Natural killer cell (primary cell): ENCODE measurements around the gene USP3. TPM values are rescaled to one million over a fixed set of nuclear protein-coding genes. Genes with fewer than 3 reads are reported as not detected.

Experiments
- ATAC-seq, 3 donors: fragments of 150-1000 bp in 2 of 3; fragments of 200-7000 bp in 1 of 3; cut with Tn5 transposase; 1 replicate in 1 of 3; 2 replicates in 2 of 3; pipeline ENCODE4 v1.10.0; 2021; ENCODE audit warnings: mild to moderate bottlenecking in 2 of 3, moderate library complexity in 2 of 3
- DNase-seq, 2 donors: peaks; one replicate each; pipeline versions ENCODE4 v3.0.0 to v3.0.0-alpha.2; 2013 to 2021; ENCODE audit warnings: mixed read lengths in 1 of 2
- H3K27ac ChIP-seq: one replicate; pipeline ENCODE4 v1.5.1; 2013; ENCODE audit warnings: mild to moderate bottlenecking, low read length
- H3K27me3 ChIP-seq: one replicate; pipeline ENCODE4 v1.6.1; 2013; ENCODE audit warnings: low read length; ENCODE audit not compliant: control insufficient read depth, insufficient read depth
- H3K36me3 ChIP-seq: one replicate; pipeline ENCODE4 v1.6.1; 2013; ENCODE audit warnings: low read length; ENCODE audit not compliant: control insufficient read depth, insufficient read depth
- H3K4me1 ChIP-seq: one replicate; pipeline ENCODE4 v1.6.1; 2013; ENCODE audit warnings: low read length; ENCODE audit not compliant: control insufficient read depth, insufficient read depth
- H3K4me3 ChIP-seq: one replicate; pipeline ENCODE4 v1.5.1; 2013; ENCODE audit warnings: low read length
- H3K9me3 ChIP-seq: one replicate; pipeline ENCODE4 v1.6.1; 2013; ENCODE audit warnings: low read length; ENCODE audit not compliant: control insufficient read depth, insufficient read depth
- H3K27ac Mint-ChIP-seq, 2 donors: one replicate each; pipeline ENCODE4 v1.8.0; 2022; ENCODE audit warnings: mild to moderate bottlenecking in 2 of 2, mixed read lengths in 2 of 2, moderate library complexity in 1 of 2
- H3K27me3 Mint-ChIP-seq, 2 donors: one replicate each; pipeline ENCODE4 v1.8.0; 2022; ENCODE audit warnings: low read depth in 2 of 2, mixed read lengths in 2 of 2
- H3K36me3 Mint-ChIP-seq: one replicate; pipeline ENCODE4 v1.8.0; 2022; ENCODE audit warnings: mixed read lengths
- H3K4me1 Mint-ChIP-seq, 2 donors: one replicate each; pipeline ENCODE4 v1.8.0; 2022; ENCODE audit warnings: mixed read lengths in 2 of 2
- H3K4me3 Mint-ChIP-seq: one replicate; pipeline ENCODE4 v1.8.0; 2022; ENCODE audit warnings: mild to moderate bottlenecking, moderate library complexity, mixed read lengths
- H3K9me3 Mint-ChIP-seq, 2 donors: one replicate each; pipeline ENCODE4 v1.8.0; 2022; ENCODE audit warnings: mixed read lengths in 2 of 2
- WGBS: methylation state at CpG from one replicate; pipeline ENCODE4 v1.1.7; 2013; ENCODE audit warnings: missing lambda C conversion rate; ENCODE audit not compliant: insufficient coverage; 5-methylcytosine and 5-hydroxymethylcytosine counted together
- intact Hi-C: fragments of 100-400 bp; cut with micrococcal nuclease; formaldehyde crosslinking; loops from one replicate; pipeline ENCODE4 v1.14.2; 2022
- total RNA-seq, 4 donors: library from RNA; stranded (reverse); fragments of 120-200 nt in 1 of 4; gene quantifications; one replicate each; pipeline versions ENCODE4 v1.2.3 to v1.2.4, GENCODE V29; 2013 to 2022
- TF ChIP-seq, protein P1 (sequence below): fragments of 200-600 bp; IDR thresholded peaks from one replicate; pipeline ENCODE4 v1.8.0; 2022; ENCODE audit warnings: antibody characterized with exemption

The USP3 gene
- total RNA-seq, 3 donors from 2014 or later (not counting 1 experiment from before 2014, with no cell fraction given), result 163 to 187 (median 169) TPM

DNA sequence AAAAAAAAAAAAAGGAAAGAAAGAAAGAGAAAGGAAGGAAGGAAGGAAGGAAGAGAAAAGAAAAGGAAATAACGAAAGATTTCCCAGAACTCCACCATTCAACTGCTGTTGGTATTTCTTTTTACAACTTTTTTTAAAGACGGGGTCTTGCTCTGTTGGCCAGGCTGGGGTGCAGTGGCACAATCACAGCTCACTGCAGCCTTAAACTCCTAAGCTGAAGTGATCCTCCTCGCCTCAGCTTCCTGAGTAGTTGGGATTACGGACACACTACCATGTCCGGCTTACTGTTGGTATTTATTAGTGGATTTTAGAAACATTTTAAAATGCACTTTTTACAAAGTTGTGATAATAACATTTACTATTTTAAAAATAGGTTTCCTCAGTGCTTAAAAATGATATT is 15.0 kb upstream of the USP3 start:
- no peak overlapping the region for H3K4me3 ChIP-seq
- H3K4me1 Mint-ChIP-seq, result peaks cover 28% of the 10 kb centered on the region in 2 donors
- TF ChIP-seq, protein P1, sequence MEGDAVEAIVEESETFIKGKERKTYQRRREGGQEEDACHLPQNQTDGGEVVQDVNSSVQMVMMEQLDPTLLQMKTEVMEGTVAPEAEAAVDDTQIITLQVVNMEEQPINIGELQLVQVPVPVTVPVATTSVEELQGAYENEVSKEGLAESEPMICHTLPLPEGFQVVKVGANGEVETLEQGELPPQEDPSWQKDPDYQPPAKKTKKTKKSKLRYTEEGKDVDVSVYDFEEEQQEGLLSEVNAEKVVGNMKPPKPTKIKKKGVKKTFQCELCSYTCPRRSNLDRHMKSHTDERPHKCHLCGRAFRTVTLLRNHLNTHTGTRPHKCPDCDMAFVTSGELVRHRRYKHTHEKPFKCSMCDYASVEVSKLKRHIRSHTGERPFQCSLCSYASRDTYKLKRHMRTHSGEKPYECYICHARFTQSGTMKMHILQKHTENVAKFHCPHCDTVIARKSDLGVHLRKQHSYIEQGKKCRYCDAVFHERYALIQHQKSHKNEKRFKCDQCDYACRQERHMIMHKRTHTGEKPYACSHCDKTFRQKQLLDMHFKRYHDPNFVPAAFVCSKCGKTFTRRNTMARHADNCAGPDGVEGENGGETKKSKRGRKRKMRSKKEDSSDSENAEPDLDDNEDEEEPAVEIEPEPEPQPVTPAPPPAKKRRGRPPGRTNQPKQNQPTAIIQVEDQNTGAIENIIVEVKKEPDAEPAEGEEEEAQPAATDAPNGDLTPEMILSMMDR, result no peak
- H3K4me3 Mint-ChIP-seq, result no peak overlapping the region
- no peaks in the 10 kb centered on the region for H3K36me3 ChIP-seq
- H3K9me3 ChIP-seq, result no peaks in the 10 kb centered on the region
- 95% methylated on average over 2 of the region's 5 CpGs for WGBS
- H3K36me3 Mint-ChIP-seq, result no peaks in the 10 kb centered on the region
- no peaks in the 10 kb centered on the region for H3K27me3 ChIP-seq
- H3K27me3 Mint-ChIP-seq, result no peaks in the 10 kb centered on the region
- no peaks in the 10 kb centered on the region for H3K9me3 Mint-ChIP-seq
- no peak for ATAC-seq
- intact Hi-C loops, result loop anchor here (5.0 kb wide), 1 partner anchor 33 kb away; no protein-coding TSS in a partner anchor
- DNase-seq, result no peak
- no peak overlapping the region for H3K27ac ChIP-seq
- no peak overlapping the region for H3K27ac Mint-ChIP-seq
- H3K4me1 ChIP-seq, result peaks cover 47% of the 10 kb centered on the region

DNA sequence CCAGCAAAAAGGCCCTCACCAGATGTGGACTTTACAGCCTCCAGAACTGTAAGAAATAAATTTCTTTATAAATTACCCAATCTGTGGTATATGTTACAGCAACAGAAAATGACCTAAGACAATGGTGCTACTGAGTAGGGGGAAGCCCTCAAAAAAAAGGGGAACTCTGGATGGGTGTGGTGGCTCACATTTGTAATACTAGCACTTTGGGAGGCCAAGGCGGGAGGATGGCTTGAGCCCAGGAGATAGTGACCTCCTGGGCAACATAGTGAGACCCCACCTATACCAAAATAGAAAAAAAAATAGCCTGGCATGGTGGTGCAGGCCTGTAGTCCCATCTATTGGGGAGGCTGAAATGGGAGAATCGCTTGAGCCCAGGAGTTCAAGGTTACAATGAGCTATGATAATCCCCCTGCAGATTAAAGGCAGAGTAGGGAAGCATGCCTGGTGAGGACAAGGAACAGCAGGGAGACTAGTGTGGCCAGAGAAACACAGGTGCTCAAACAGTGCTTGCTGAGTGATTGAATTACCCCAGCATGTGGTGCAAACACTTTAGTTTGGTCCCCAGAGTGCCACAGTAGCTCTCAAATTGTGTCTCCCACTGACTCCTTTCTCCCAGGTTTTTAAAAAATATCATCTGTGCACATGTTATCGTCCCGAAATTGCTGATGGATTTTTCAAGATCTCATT is 13.9 kb upstream of the USP3 start:
- peak in 1 of 3 donors; percentile 63 for ATAC-seq
- no peaks in the 10 kb centered on the region for H3K27me3 ChIP-seq
- no peaks in the 10 kb centered on the region for H3K9me3 ChIP-seq
- 88% methylated on average over 4 of the region's 4 CpGs for WGBS
- H3K4me1 ChIP-seq, result peaks cover 55% of the 10 kb centered on the region
- Mint-ChIP-seq H3K36me3 (no peaks in the 10 kb centered on the region), H3K4me1 (peaks cover 34 to 35% of the 10 kb centered on the region in 2 donors), H3K4me3 (no peak overlapping the region), H3K27ac (peak overlapping the region; percentile 19 to 77), H3K9me3 (no peaks in the 10 kb centered on the region), H3K27me3 (no peaks in the 10 kb centered on the region)
- TF ChIP-seq, protein P1, result no peak
- DNase-seq, result peak in 1 of 2 donors; percentile 17
- no peak overlapping the region for H3K4me3 ChIP-seq
- no peaks in the 10 kb centered on the region for H3K36me3 ChIP-seq
- peak overlapping the region; percentile 71 for H3K27ac ChIP-seq
- intact Hi-C loops, result no loop called here

DNA sequence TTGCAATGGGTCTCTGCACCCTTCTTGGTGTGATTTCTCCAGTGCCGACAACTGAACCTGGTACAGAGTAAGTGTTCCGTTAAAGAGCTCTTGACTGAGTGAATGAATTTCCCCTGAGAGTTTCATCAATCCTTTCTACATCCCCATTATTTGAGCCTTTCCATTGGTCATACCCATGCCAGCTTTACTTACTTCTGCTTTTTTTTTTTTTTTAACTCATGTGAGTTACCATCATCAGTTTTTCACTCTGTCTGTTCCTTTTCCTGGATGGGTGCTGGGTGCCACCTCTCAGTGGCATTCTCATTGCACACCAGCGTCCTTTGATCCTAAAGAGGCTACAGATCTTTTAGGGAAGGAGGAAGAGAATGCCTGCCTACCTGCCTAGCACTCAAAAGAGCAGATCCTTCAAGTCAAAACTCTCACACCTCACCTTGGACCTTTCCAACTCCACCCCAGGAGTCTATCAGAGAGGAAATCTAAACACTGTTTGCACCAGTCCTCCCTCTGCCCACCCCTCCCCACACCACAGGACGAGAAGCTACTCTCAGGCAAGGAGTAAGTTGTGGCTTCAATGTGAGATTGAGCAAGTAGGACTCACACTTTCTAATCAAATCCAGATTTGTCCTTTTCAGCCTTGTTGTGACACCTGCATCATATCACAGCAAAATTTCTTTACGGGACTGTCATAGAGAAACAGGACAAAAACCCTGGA is 13.1 kb upstream of the USP3 start:
- H3K9me3 Mint-ChIP-seq, result no peaks in the 10 kb centered on the region
- peak in 1 of 2 donors; percentile 9 for DNase-seq
- no peaks in the 10 kb centered on the region for H3K36me3 Mint-ChIP-seq
- no peak overlapping the region for H3K4me3 Mint-ChIP-seq
- H3K4me1 Mint-ChIP-seq, result peaks cover 36 to 41% of the 10 kb centered on the region in 2 donors
- H3K27ac Mint-ChIP-seq, result peak overlapping the region; percentile 19 to 77
- no peaks in the 10 kb centered on the region for H3K36me3 ChIP-seq
- no peaks in the 10 kb centered on the region for H3K27me3 ChIP-seq
- H3K9me3 ChIP-seq, result no peaks in the 10 kb centered on the region
- intact Hi-C loops, result no loop called here
- ATAC-seq, result peak in 1 of 3 donors; percentile 56
- 39% methylated on average over 4 of the region's 5 CpGs for WGBS
- peak overlapping the region; percentile 71 for H3K27ac ChIP-seq
- TF ChIP-seq, protein P1, result no peak
- H3K4me1 ChIP-seq, result peaks cover 62% of the 10 kb centered on the region
- no peaks in the 10 kb centered on the region for H3K27me3 Mint-ChIP-seq
- no peak overlapping the region for H3K4me3 ChIP-seq
